ENCODE results near the gene EMID1.

EMID1 gene

GRCh38 chr22:29205594-29206371, at the start of gene EMID1:
Gene EMID1, plus strand, starts transcription at chr22:29205896. Its CDS starts 143 bp downstream, at chr22:29206039.
- no peak for DNase-seq (ENCODE audit: low read depth in 4 of 4, low spot score in 1 of 4)

- no peak for DNase-seq (ENCODE audit: low read depth in 4 of 4, low spot score in 1 of 4)
These were observed 49.7 kb upstream of the EMID1 start for GRCh38 chr22:29155966-29156365.

GRCh38 chr22:29156507-29156906, 49.2 kb upstream of the EMID1 start:
- no peak for DNase-seq (ENCODE audit: low read depth in 4 of 4, low spot score in 1 of 4)

DNA sequence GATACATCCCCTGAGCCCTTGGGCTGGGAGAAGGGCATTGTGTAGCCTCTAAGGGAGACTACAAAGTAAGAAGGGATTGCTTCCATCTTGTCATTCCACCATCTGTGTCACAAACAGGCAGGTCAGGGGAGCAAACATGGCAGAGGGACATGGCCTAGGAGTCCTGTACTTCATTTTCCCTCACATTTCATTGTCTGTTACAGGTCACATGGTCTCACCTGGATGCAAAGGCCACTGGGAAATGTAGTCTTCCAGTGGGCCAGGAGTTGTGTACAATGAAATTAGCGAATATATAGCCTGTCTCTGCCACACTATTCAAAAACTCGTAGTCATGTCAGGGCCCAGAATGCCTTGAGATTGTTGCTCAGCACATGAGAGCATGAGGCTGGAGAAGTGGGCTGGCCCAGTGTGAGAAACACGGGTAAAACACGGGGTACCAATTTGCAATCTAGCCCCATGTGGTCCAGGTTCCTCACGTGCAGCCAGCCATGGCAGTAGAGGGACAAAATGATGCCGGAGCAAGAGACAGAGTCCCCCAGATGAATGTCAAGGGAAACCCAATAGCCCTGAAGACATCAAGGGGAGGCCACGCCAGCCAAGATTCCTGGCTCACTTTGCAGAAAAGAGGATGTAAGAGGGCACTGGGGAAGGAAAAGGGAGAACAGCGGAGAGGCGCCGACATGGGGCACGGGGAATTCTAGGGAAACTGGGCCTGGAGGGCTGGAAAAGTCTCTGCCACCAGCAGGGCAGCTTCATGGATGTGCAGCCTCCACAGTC, 47.7 kb upstream of the EMID1 start:
- no peak for DNase-seq (ENCODE audit: low read depth in 4 of 4, low spot score in 1 of 4)

DNA sequence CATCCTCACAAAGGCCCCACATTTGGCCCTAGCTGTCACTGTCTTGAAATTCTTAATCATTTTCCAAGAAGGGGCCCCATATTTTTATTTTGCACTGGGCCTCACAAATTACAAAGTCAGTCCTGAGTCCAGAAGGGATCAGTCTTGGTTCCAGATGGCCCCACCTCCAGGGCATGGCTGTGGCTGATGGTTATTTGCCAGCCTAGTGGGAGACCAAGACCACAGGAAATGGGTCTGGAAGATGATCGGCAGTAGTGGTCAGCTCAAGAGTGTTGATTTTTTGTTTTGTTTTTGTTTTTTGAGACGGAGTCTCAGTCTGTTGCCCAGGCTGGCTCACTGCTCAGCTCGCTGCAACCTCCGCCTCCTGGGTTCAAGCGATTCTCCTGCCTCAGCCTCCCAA, 47.1 kb upstream of the EMID1 start:
- no peak for DNase-seq (ENCODE audit: low read depth in 4 of 4, low spot score in 1 of 4)

- DNase-seq (ENCODE audit: low read depth in 4 of 4, low spot score in 1 of 4) = no peak
These were observed 41.9 kb upstream of the EMID1 start for GRCh38 chr22:29163808-29164207.

DNA sequence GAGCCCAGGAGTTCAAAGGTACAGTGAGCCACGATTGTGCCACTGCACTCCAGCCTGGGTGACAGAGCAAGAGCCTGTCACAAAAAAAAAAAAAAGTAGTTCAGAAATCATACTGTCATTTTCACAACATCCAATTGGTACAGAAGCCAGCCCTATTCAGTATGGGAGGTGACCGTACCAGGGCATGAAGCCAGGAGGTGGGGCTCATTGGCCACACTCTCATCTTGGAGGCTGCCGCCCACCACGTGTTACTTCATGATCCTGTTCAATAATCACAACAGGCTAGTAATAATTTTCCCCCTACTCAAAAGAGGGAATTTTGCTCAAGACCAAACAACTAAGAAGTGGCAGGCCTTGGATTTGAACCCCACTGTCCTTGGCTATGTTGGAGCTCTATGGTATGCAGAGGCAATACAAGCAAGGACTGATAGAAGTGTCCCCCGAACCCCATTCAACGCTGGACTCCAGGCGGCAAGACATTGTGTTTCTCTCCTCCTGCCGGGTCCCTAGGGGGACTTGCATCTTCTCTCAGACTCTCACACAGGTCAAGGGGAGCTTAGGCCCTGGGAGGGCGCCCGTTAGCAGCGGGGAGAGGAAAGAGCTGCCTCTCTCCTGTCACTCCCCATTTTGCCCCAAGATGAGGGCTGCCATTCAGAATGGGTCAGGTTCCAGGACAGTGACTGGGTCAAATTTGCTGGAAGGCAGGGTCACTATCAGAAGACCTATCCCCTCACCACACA, 40.2 kb upstream of the EMID1 start:
- no peak for DNase-seq (ENCODE audit: low read depth in 4 of 4, low spot score in 1 of 4)

DNA sequence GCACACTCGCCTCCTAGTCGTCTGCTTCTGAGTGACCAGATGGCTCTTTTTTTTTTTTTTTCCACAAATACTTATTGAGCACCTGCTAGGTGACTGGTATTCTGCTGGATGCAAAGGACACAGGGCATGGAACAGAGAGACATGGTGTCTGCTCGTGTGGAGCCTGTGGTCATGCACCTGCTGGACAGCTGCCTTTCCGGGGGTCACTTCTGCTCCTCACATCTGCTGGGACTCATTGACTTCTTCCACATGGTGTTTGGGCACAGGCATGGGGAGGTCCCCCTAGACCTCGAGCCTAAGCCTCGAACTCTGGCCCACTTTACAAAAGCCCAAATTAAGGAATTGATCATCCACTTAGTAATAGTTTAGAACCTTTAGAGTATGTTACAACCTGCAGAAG, 39.5 kb upstream of the EMID1 start:
- no peak for DNase-seq (ENCODE audit: low read depth in 4 of 4, low spot score in 1 of 4)

GRCh38 chr22:29167032-29167911, 38.4 kb upstream of the EMID1 start:
- peak in 2 of 4 experiments; percentile 11 to 56 for DNase-seq (ENCODE audit: low read depth in 4 of 4, low spot score in 1 of 4)

- no peak for DNase-seq (ENCODE audit: low read depth in 4 of 4, low spot score in 1 of 4)
These were observed 34.0 kb upstream of the EMID1 start for GRCh38 chr22:29171721-29172120.

GRCh38 chr22:29172216-29172615, 33.5 kb upstream of the EMID1 start:
- DNase-seq (ENCODE audit: low read depth in 4 of 4, low spot score in 1 of 4) = no peak

DNA sequence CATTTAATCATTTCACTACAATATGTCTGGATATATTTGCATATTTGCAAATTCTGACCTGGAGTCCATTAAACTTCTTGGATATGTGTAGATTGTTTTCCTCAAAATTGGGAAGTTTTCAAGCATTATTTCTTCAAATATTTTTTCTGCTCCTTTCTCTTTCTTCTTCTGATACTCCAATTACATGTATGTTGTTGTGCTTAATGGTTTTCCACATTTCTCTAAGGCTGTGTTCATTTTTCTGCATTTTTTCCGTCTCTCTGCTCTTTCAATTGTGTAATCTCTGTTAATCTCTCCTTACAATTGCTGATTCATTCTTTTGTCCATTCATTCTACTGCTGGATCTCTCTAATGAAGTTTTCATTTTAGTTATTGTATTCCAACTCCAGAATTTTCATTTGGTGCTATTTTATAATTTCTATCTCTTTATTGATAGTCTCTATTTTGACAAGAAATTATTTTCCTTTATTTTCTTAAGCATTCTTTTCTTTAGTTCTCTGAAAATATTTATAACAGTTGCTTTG, 30.3 kb upstream of the EMID1 start:
- no peak for DNase-seq (ENCODE audit: low read depth in 4 of 4, low spot score in 1 of 4)

DNA sequence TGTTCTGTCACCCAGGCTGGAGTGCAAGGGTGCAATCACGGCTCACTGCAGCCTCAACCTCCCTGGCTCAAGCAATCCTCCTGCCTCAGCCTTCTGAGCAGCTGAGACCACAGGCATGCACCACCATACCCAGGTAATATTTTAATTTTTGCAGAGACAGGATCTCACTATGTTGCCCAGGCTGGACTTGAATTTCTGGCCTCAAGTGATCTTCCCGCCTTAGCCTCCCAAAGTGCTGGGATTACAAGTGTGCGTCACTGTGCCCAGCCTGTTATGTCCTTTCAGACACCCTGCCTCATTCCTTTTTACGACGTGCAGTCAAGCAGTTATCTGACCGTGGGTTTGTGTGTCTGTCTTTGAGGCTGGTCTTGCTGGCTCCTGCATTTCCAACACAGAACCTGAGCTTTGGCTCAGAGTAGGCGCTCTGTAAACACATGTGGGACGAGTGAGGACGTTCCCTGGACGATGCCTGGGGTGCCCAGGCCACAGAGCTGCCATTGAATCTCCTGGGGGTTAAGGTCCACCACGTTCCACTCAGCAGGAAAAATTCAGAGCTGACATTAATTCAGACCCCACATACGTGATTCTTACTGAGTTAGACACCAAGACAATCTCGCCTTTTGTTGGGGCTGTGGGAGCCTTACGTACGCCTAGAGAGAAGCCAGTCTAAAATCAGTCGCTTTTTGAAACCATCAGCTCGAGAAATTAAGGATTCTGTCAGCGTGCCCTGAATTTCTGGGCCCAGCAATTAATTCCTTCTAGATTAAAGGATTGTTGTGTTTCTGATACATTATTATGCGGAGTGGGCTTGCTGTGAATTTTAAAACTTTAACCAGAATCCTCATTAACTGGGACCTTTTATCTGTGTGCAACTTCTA, 21.5 kb upstream of the EMID1 start:
- DNase-seq (ENCODE audit: low read depth in 4 of 4, low spot score in 1 of 4) = no peak

DNA sequence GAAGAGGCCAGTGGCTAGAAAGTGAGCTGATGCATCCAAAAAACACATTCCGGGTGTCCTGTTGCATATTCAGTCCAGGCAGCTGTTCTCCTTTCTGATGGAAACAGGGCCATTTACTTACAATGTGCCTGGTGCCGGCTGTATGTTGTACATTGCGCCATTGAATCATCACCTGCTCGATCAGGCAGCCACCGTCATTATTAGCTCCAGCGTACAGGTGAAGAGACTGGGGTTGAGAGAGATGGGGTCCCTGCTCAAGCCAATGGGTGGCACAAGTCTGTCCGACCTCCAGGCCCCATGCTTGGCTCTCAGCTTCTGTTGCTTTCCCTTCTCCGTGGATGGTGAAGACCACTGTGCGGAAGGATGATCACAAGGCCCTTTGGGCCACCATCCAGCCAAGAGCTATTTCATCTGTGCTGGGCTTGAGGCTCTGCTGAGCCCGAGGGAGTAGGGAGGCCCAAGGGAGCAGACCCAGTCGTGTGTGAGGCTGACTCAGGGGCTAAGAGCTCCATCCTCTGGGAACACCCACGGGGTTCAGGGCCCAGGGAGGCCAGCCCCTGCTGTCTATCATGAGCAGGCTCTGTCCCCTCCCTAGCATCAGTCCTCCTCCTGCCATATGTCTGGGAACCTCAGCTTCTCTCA, 20.7 kb upstream of the EMID1 start:
- DNase-seq (ENCODE audit: low read depth in 4 of 4, low spot score in 1 of 4) = no peak

DNA sequence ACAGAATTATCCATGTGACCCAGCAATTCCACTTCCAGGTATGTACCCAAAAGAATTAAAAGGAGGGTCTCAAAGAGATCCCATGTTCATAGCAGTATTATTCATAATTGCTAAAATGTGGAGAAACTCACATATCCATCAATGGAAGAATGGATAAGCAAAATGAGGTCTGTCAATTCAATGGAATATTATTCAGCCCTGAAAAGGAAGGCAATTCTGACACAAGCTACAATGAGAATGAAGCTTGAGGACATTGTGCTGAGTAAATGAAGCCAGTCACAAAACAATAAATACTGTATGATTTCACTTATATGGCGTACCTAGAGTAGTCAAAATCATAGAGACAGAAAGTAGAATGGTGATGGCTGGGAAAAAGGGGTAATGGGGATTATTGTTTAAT, 19.4 kb upstream of the EMID1 start:
- no peak for DNase-seq (ENCODE audit: low read depth in 4 of 4, low spot score in 1 of 4)

GRCh38 chr22:29187831-29188230, 17.9 kb upstream of the EMID1 start:
- DNase-seq (ENCODE audit: low read depth in 4 of 4, low spot score in 1 of 4) = no peak

DNA sequence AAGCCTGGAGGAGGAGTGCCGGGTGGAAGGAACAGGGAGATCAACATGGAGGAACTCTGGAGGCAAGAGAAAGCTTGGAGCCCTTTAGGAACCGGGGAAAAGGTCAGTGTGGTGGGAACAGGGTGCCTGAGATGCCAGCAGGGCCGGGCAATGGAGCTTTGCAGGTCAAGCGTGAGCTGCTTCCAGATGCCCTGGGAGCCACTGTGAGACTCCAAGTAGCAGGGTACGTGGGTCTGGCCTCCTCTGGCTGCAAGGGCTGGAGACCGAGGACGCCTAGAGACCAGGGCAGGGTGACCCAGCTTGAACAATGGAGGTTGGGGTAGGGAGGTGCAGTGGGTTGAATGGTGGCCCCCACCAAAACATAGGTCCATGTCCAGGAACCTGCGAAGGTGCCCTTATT, 15.6 kb upstream of the EMID1 start:
- DNase-seq (ENCODE audit: low read depth in 4 of 4, low spot score in 1 of 4) = no peak

DNA sequence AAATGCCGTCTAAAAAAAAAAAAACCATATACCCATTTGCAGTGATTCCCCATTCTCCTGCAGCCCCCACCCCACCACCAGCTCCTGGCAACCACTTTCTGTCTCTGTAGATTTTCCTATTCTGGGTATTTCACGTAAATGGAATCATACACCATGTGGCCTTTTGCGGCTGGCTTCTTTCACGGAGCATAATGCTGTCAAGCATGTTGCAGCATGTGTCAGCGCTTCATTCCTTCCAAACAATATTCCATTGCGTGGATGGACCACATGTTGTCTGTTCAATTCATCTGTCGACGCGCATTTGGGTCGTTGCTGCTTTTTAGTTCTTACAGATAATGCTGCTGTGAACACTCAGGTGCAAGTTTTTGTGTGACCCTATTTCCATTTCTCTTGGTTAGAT, 14.8 kb upstream of the EMID1 start:
- DNase-seq (ENCODE audit: low read depth in 4 of 4, low spot score in 1 of 4) = no peak

DNA sequence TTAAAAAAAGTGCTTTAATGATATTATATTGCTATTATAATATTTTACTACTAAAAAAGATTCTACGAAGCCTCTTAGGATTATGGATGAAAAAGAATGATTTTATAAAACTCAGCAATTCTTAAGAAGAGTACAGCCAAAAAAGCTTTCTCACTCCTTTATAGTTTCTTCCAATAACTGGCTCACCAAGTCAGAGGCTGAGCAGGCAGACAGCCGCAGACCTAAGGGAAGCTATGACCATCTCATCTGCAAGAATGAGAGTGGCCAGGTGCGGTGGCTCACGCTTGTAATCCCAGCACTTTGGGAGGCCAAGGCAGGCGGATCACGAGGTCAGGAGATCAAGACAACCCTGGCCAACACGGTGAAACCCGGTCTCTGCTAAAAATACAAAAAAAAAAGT, 12.7 kb upstream of the EMID1 start:
- DNase-seq (ENCODE audit: low read depth in 4 of 4, low spot score in 1 of 4) = no peak

Measured in stimulated activated CD4-positive, alpha-beta T cell treated with anti-CD3 and anti-CD28 coated beads, Interleukin-1b, Interleukin-23, amount 100 ng/mL, for 24 hours (primary cell).